Liver (tissue), 9 donors: ENCODE data around the gene MAN2A2. TPM values are rescaled to one million over a fixed set of nuclear protein-coding genes. Genes with fewer than 3 reads are reported as not detected.
A peak's percentile ranks its signal among the peaks of the same experiment; 100 is the strongest.

ENCODE experiments used
- DNase-seq: peaks from one replicate; pipeline ENCODE4 v3.0.0-alpha.2; 2017; ENCODE audit warnings: low spot score
- H3K27ac ChIP-seq, 2 donors: one replicate each; pipeline ENCODE4 v1.7.0; 2013; ENCODE audit warnings: inconsistent platforms in 2 of 2, low read length in 2 of 2, control low read depth in 1 of 2, low read depth in 1 of 2, mild to moderate bottlenecking in 1 of 2
- H3K27me3 ChIP-seq, 4 donors: one replicate each; pipeline versions ENCODE4 v1.6.1 to v1.7.0; 2013; ENCODE audit warnings: low read length in 3 of 4, inconsistent platforms in 1 of 4, mild to moderate bottlenecking in 1 of 4, moderate library complexity in 1 of 4; ENCODE audit not compliant: control insufficient read depth in 4 of 4, insufficient read depth in 4 of 4
- H3K36me3 ChIP-seq, 4 donors: one replicate each; pipeline versions ENCODE4 v1.6.1 to v1.7.0; 2013; ENCODE audit warnings: low read length in 3 of 4, mild to moderate bottlenecking in 3 of 4, low read depth in 1 of 4, moderate library complexity in 1 of 4; ENCODE audit not compliant: control insufficient read depth in 4 of 4, insufficient read depth in 3 of 4
- H3K4me1 ChIP-seq, 4 donors: one replicate each; pipeline versions ENCODE4 v1.6.1 to v1.7.0; 2013; ENCODE audit warnings: low read length in 3 of 4, mild to moderate bottlenecking in 3 of 4, moderate library complexity in 1 of 4; ENCODE audit not compliant: control insufficient read depth in 4 of 4, insufficient read depth in 4 of 4
- H3K4me3 ChIP-seq, 3 donors: one replicate each; pipeline versions ENCODE4 v1.6.1 to v1.7.0; 2013; ENCODE audit warnings: low read length in 3 of 3, control low read depth in 1 of 3, low read depth in 1 of 3, mild to moderate bottlenecking in 1 of 3
- H3K9ac ChIP-seq, 2 donors: one replicate each; pipeline ENCODE4 v1.7.0; 2013; ENCODE audit warnings: low read length in 2 of 2, mild to moderate bottlenecking in 2 of 2, moderate library complexity in 2 of 2, control low read depth in 1 of 2, low read depth in 1 of 2
- H3K9me3 ChIP-seq, 4 donors: one replicate each; pipeline versions ENCODE4 v1.6.1 to v1.7.0; 2013; ENCODE audit warnings: low read length in 3 of 4; ENCODE audit not compliant: control insufficient read depth in 4 of 4
- EGR1 ChIP-seq, 2 donors: IDR thresholded peaks; 2 replicates each; pipeline ENCODE4 v1.6.1; 2016 to 2018; ENCODE audit warnings: antibody characterized with exemption in 2 of 2, low read depth in 2 of 2
- FOXA1 ChIP-seq: IDR thresholded peaks from 2 replicates; pipeline ENCODE4 v1.6.1; 2016; ENCODE audit warnings: antibody characterized with exemption
- FOXA2 ChIP-seq: IDR thresholded peaks from 2 replicates; pipeline ENCODE4 v1.6.1; 2016; ENCODE audit warnings: antibody characterized with exemption
- GABPA ChIP-seq, 2 donors: IDR thresholded peaks in 1 of 2; conservative IDR thresholded peaks in 1 of 2; 2 replicates each; pipeline ENCODE4 v1.6.1; 2016; ENCODE audit warnings: antibody characterized with exemption in 2 of 2, mild to moderate bottlenecking in 1 of 2, moderate library complexity in 1 of 2
- HNF4A ChIP-seq, 2 donors: conservative IDR thresholded peaks; 2 replicates each; pipeline ENCODE4 v1.6.1; 2016; ENCODE audit warnings: antibody characterized with exemption in 2 of 2, mild to moderate bottlenecking in 2 of 2
- HNF4G ChIP-seq: IDR thresholded peaks from 2 replicates; pipeline ENCODE4 v1.6.1; 2016; ENCODE audit warnings: antibody characterized with exemption
- JUND ChIP-seq, 2 donors: IDR thresholded peaks; 2 replicates each; pipeline ENCODE4 v1.6.1; 2016; ENCODE audit warnings: antibody characterized with exemption in 2 of 2
- MAX ChIP-seq: IDR thresholded peaks from 2 replicates; pipeline ENCODE4 v1.6.1; 2016; ENCODE audit warnings: antibody characterized with exemption
- NR2F2 ChIP-seq: IDR thresholded peaks from 2 replicates; pipeline ENCODE4 v1.6.1; 2016; ENCODE audit warnings: antibody characterized with exemption
- RAD21 ChIP-seq, 2 donors: IDR thresholded peaks; 2 replicates each; pipeline ENCODE4 v1.6.1; 2016; ENCODE audit warnings: antibody characterized with exemption in 2 of 2, mild to moderate bottlenecking in 2 of 2
- REST ChIP-seq: IDR thresholded peaks from 2 replicates; pipeline ENCODE4 v1.6.1; 2016; ENCODE audit warnings: antibody characterized with exemption, mild to moderate bottlenecking
- RXRA ChIP-seq, 2 donors: IDR thresholded peaks; 2 replicates each; pipeline ENCODE4 v1.6.1; 2017 to 2018; ENCODE audit warnings: antibody characterized with exemption in 2 of 2, mild to moderate bottlenecking in 1 of 2
- SP1 ChIP-seq: IDR thresholded peaks from 2 replicates; pipeline ENCODE4 v1.6.1; 2018; ENCODE audit warnings: antibody characterized with exemption, mild to moderate bottlenecking
- TAF1 ChIP-seq: conservative IDR thresholded peaks from 2 replicates; pipeline ENCODE4 v1.6.1; 2016; ENCODE audit warnings: antibody characterized with exemption, mild to moderate bottlenecking
- YY1 ChIP-seq: IDR thresholded peaks from 2 replicates; pipeline ENCODE4 v1.6.1; 2016; ENCODE audit warnings: antibody characterized with exemption, mild to moderate bottlenecking
- WGBS: extraction: QIAGEN DNeasy Blood & Tissue Kit; methylation state at CpG from one replicate; pipeline ENCODE4 v1.1.7; 2013; 5-methylcytosine and 5-hydroxymethylcytosine counted together
- polyA plus RNA-seq, 2 donors: library from polyadenylated mRNA; stranded (reverse) in 1 of 2; unstranded in 1 of 2; fragments of 200-250 nt in 1 of 2; fragments of >200 nt in 1 of 2; fragmentation: Nextera tagmentation in 1 of 2; extraction: Ambion mirVana in 1 of 2; gene quantifications; one replicate each; pipeline versions ENCODE4 v1.2.1 to v1.2.3, GENCODE V29; 2013 to 2015
- total RNA-seq, 2 donors: library from RNA; depleted of rRNA; stranded (reverse); fragments of >200 nt; gene quantifications; one replicate each; pipeline ENCODE4 v1.2.3, GENCODE V29; 2014
- TF ChIP-seq, protein P1 (sequence below): fragments of 150-350 bp; IDR thresholded peaks from 2 replicates; pipeline ENCODE4 v1.5.1; 2017; ENCODE audit warnings: improper control_type of control experiment, low read depth, low read length; ENCODE audit not compliant: missing input control
- TF ChIP-seq, protein P2 (sequence below): IDR thresholded peaks from 2 replicates; pipeline ENCODE4 v1.6.1; 2016; ENCODE audit warnings: antibody characterized with exemption
- TF ChIP-seq, protein P3 (sequence below): IDR thresholded peaks from 2 replicates; pipeline ENCODE4 v1.6.1; 2016; ENCODE audit warnings: antibody characterized with exemption
- donor health status: healthy.
- donor health status: healthy.
- donor health status: healthy.
- donor health status: healthy.
- donor health status: healthy.

The MAN2A2 gene
- total and polyA plus RNA-seq, 4 donors: 17.3 to 111 (median 50.9) TPM

DNA sequence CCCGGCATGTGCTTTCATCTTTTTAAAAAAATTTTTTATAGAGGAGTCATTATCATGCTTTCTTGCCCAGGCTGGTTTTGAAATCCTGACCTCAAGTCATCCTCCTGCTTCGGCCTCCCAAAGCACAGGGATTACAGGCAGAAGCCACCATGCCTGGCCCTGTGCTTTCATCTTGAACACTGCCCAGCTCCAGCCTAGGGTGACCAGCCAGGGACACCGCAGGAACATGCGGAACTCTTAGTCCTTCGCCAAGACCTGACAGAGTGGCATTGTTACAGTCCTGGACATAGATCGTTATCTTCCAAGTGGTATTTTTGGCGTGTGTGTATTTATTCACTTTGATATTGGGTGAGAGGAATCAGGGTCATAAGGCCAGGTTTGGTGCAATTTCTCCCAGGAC is 42.7 kb upstream of the MAN2A2 start:
- Histone ChIP-seq H3K36me3 (no peaks in the 10 kb centered on the region), H3K4me1 (peaks cover 27 to 64% (median 52%) of the 10 kb centered on the region in 4 donors), H3K9me3 (no peaks in the 10 kb centered on the region), H3K9ac (no peak overlapping the region), H3K27me3 (no peaks in the 10 kb centered on the region), H3K27ac (peak overlapping the region; percentile 78 to 80), H3K4me3 (no peak overlapping the region)
- no peak for DNase-seq
- peak in 1 of 2 donors; percentile 21 for TF ChIP-seq JUND (IDR thresholded peaks at IDR 0.05)
- peak; percentile 8 for TF ChIP-seq FOXA2
- peak; percentile 27 to 68 for TF ChIP-seq HNF4A (conservative IDR thresholded peaks at IDR 0.05)
- TF ChIP-seq RXRA (IDR thresholded peaks at IDR 0.05): peak; percentile 58 to 74
- TF ChIP-seq SP1: peak; percentile 64
- TF ChIP-seq, protein P1, sequence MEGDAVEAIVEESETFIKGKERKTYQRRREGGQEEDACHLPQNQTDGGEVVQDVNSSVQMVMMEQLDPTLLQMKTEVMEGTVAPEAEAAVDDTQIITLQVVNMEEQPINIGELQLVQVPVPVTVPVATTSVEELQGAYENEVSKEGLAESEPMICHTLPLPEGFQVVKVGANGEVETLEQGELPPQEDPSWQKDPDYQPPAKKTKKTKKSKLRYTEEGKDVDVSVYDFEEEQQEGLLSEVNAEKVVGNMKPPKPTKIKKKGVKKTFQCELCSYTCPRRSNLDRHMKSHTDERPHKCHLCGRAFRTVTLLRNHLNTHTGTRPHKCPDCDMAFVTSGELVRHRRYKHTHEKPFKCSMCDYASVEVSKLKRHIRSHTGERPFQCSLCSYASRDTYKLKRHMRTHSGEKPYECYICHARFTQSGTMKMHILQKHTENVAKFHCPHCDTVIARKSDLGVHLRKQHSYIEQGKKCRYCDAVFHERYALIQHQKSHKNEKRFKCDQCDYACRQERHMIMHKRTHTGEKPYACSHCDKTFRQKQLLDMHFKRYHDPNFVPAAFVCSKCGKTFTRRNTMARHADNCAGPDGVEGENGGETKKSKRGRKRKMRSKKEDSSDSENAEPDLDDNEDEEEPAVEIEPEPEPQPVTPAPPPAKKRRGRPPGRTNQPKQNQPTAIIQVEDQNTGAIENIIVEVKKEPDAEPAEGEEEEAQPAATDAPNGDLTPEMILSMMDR: no peak
- TF ChIP-seq RAD21 (IDR thresholded peaks at IDR 0.05): peak in 1 of 2 donors; percentile 16
- TF ChIP-seq EGR1 (IDR thresholded peaks at IDR 0.05; ENCODE audit: low read depth in 2 of 2): peak in 1 of 2 donors; percentile 11
- TF ChIP-seq NR2F2: no peak
- WGBS: 29% methylated on average over 7 of the region's 7 CpGs

GRCh38 chr15:90860942-90861675 is 42.0 kb upstream of the MAN2A2 start:
- H3K9me3 ChIP-seq: no peaks in the 10 kb centered on the region
- TF ChIP-seq EGR1 (IDR thresholded peaks at IDR 0.05; ENCODE audit: low read depth in 2 of 2): peak in 1 of 2 donors; percentile 84
- TF ChIP-seq YY1: peak; percentile 89
- peak; percentile 74 for TF ChIP-seq REST
- peak; percentile 83 for TF ChIP-seq MAX
- TF ChIP-seq FOXA1: peak; percentile 86
- TF ChIP-seq TAF1: peak; percentile 48
- TF ChIP-seq, protein P2, sequence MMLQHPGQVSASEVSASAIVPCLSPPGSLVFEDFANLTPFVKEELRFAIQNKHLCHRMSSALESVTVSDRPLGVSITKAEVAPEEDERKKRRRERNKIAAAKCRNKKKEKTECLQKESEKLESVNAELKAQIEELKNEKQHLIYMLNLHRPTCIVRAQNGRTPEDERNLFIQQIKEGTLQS: peak; percentile 98
- TF ChIP-seq RAD21 (IDR thresholded peaks at IDR 0.05): peak; percentile 30 to 49
- peak; percentile 42 for TF ChIP-seq HNF4G
- peak; percentile 69 to 82 for TF ChIP-seq HNF4A (conservative IDR thresholded peaks at IDR 0.05)
- TF ChIP-seq RXRA (IDR thresholded peaks at IDR 0.05): peak; percentile 78 to 93
- peak; percentile 86 for TF ChIP-seq FOXA2
- peak; percentile 67 for TF ChIP-seq NR2F2
- TF ChIP-seq, protein P3, sequence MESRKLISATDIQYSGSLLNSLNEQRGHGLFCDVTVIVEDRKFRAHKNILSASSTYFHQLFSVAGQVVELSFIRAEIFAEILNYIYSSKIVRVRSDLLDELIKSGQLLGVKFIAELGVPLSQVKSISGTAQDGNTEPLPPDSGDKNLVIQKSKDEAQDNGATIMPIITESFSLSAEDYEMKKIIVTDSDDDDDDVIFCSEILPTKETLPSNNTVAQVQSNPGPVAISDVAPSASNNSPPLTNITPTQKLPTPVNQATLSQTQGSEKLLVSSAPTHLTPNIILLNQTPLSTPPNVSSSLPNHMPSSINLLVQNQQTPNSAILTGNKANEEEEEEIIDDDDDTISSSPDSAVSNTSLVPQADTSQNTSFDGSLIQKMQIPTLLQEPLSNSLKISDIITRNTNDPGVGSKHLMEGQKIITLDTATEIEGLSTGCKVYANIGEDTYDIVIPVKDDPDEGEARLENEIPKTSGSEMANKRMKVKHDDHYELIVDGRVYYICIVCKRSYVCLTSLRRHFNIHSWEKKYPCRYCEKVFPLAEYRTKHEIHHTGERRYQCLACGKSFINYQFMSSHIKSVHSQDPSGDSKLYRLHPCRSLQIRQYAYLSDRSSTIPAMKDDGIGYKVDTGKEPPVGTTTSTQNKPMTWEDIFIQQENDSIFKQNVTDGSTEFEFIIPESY: peak; percentile 89
- TF ChIP-seq JUND (IDR thresholded peaks at IDR 0.05): peak; percentile 95 to 97
- peak; percentile 84 for TF ChIP-seq SP1
- peak in 1 of 2 donors; percentile 39 for TF ChIP-seq GABPA (IDR thresholded peaks at IDR 0.05 in 1 of 2, conservative IDR thresholded peaks at IDR 0.05 in 1 of 2)
- TF ChIP-seq, protein P1: no peak
- peaks cover 27 to 69% (median 53%) of the 10 kb centered on the region in 4 donors for H3K4me1 ChIP-seq
- H3K36me3 ChIP-seq: no peaks in the 10 kb centered on the region
- no peak for DNase-seq
- H3K4me3 ChIP-seq: no peak overlapping the region
- H3K27me3 ChIP-seq: no peaks in the 10 kb centered on the region
- 29% methylated on average over 14 of the region's 14 CpGs for WGBS
- H3K27ac ChIP-seq: peak overlapping the region; percentile 78 to 80
- H3K9ac ChIP-seq: peak overlapping the region in 1 of 2 donors; percentile 30
